Loucy (cell line): ENCODE data around the gene CHTOP.

Experiments used
- EZH2phosphoT487 ChIP-seq: fragments of 200-600 bp; IDR thresholded peaks from 2 replicates; pipeline ENCODE4 v1.6.1; 2018; ENCODE audit warnings: antibody characterized with exemption, mild to moderate bottlenecking, moderate library complexity, borderline replicate concordance
- TF ChIP-seq, protein P1 (sequence below): fragments of 200-600 bp; sonication (generic); conservative IDR thresholded peaks from 2 replicates; pipeline ENCODE4 v1.5.1; 2014; ENCODE audit warnings: mild to moderate bottlenecking, antibody characterized with exemption, low read length

DNA sequence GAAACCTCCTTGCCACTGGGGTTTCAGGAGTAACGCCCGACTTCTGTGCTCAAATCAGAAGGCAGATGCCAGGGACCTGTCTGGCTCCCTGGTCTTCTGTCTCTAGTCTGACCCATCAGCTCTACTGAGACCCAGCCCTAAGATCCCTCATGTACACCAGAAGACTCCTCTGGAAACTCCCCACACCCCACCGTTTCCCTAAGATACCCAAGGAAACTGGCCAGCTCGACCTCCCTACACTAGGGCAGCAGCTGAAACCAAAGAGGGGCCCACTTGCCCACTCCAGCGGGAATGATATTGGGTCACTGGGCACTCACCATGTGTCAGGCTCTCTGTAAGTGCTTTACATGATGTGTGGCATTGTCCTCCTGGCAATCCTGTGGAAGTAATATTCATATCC lies 20.5 kb upstream of the CHTOP start:
- TF ChIP-seq, protein P1, sequence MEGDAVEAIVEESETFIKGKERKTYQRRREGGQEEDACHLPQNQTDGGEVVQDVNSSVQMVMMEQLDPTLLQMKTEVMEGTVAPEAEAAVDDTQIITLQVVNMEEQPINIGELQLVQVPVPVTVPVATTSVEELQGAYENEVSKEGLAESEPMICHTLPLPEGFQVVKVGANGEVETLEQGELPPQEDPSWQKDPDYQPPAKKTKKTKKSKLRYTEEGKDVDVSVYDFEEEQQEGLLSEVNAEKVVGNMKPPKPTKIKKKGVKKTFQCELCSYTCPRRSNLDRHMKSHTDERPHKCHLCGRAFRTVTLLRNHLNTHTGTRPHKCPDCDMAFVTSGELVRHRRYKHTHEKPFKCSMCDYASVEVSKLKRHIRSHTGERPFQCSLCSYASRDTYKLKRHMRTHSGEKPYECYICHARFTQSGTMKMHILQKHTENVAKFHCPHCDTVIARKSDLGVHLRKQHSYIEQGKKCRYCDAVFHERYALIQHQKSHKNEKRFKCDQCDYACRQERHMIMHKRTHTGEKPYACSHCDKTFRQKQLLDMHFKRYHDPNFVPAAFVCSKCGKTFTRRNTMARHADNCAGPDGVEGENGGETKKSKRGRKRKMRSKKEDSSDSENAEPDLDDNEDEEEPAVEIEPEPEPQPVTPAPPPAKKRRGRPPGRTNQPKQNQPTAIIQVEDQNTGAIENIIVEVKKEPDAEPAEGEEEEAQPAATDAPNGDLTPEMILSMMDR: no peak
- TF ChIP-seq EZH2phosphoT487: no peak
